GM10847 (cell line): ENCODE data around the gene TMEM132C.

Experiments
- POLR2A ChIP-seq: IDR thresholded peaks from 2 replicates; pipeline ENCODE4 v1.6.1; 2011; ENCODE audit not compliant: insufficient read length; ENCODE audit errors: extremely low read depth

TMEM132C gene

DNA sequence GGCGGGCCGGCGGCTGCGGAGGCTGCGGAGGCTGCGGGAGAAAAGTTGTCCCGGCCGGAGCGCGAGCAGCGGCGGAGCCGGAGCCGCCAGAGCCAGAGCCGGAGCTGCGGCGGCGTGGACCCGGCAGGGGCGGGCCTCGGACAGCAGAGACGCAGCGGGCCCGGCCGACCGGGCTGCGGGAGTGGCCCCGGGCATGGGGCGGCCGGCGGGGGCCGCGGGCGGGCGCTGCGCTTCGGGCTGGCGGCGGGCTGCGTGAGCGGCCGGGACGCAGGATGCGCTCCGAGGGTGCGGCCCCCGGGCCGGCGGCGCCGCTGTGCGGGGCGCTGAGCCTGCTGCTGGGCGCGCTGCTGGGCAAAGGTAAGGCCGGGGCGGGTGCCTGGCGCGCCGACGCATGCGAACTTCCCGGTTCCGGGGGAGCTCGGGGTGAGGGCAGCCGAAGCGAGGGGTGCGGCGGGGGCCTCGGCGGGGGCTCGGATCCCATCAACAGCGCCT lies at the start of gene TMEM132C:
TMEM132C (plus strand) TSS at position 40 of the 492 bp plus-strand sequence; CDS start at position 273, 233 bp downstream.
- no peak for TF ChIP-seq POLR2A

DNA sequence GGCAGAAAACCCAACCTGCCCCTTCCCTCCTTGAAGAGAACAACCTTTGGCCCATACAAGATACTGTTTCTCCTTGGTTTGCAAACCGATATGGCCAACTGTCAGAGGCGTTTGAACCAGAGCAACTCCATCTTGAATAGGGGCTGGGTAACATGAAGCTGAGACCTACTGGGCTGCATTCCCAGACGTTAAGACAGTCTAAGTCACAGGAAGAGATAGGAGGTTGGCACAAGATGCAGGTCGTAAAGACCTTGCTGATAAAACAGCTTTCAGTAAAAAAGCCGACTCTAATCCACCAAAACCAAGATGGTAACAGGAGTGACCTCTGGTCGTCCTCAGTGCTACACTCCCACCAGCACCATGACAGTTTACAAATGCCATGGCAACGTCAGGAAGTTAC lies 42.7 kb upstream of the TMEM132C start:
- no peak for TF ChIP-seq POLR2A

DNA sequence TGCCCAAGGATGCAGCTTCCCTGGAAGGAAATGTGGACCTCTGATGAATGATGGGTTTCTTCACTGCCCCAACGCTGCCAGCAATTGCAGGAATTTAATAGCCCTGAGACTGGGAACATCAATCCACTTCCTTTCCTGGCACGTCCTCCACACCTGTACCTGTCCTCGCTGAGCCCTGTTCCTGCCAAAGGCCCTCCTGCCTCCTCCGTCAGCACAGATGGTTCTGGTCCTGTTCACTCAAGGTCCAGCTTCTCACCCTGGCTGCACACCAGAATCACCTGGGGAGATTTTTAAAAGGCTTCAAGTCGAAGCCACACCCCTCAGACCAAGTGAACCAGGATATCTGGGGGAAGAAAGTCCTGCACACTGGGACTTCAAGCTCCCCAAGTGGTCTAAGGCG lies 38.4 kb upstream of the TMEM132C start:
- no peak for TF ChIP-seq POLR2A

DNA sequence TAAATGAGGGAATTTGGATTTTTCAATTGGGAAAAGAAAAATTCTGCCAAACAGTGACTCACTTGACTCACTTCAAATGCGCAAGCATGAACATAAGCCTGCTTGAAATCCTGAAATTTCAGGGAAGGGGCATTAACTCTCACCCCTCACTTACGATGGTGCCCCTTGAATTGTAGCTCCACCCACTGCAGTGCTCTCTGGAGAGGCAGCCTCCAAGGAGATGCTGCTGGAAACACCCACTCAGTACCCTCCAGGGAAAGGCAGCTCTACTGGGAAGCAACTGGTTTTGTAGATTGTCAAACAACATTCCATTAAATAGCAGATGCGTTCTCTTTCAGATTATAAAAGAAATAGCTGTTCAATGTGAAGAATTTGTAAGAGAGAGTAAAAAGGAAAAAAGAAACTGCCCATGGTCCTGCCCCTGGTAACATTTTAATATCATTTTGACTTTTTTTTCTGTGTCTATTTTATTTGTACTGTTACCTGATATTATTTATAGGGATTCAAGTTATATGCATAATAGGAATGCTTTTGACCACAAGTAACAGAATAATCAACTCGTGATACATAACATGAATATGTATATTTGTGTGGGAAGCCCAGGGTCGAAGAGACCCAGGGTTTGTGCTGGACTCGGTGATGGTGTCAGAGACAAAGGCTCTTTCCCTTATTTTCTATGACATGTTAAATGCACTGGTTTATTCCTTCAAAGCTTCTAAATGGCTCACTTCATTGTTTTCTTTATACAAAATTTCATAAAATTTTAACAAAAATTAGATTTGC lies 31.1 kb upstream of the TMEM132C start:
- no peak for TF ChIP-seq POLR2A

DNA sequence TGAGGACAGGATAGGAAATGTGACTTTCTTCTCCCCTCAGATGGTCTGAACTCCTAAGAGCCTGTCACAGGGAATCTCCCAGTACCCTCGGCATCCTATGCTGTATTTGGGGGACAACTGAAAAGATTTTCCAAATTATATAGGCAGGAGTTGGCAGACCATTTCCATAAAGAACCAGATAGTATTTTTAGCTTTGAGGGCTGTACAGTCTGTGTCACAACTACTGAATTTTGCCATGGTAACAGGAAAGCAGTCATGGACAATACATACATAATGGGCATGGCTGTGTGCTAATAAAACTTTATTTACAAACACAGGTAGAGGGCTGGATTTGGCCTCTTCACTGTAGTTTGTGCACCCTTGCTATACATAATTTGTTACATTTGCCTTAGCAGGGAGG lies 30.4 kb upstream of the TMEM132C start:
- no peak for TF ChIP-seq POLR2A

DNA sequence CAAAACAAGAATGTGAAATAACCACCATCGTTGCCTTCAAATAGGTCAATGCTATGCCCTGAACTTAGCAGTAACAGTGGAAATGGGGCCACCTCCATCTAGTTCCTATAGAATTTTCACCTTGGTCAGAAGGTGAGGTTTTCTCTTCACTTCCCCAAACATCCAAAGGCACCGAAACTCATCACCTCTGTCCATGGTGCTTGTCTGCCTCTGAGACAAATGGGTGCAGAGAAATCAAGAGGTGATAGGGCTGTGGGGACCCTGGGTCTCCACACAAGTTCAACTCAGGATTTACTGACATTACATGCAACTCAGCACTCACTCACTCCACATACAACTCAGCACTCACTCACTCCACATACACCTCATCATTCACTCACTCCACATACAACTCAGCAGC lies 26.2 kb upstream of the TMEM132C start:
- TF ChIP-seq POLR2A, result no peak

DNA sequence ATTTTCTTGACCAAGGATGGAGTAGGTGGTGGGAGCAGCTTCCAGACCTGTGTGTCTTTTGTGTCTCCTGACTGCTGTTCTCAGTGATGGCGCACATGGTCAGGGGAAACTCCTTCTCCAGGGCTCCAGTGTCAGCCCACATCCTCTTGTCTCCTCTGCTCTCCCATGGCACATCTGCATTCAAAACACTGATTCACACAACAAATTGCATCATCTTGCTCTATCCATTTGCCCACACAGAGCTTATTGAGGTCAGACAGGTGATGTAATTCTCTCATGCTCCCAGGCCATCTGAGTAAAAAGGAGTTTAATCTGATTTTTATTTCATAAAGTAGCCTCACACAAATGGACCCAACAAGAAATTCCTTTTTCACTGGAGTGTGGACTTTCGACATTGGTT lies 21.8 kb upstream of the TMEM132C start:
- TF ChIP-seq POLR2A, result no peak

DNA sequence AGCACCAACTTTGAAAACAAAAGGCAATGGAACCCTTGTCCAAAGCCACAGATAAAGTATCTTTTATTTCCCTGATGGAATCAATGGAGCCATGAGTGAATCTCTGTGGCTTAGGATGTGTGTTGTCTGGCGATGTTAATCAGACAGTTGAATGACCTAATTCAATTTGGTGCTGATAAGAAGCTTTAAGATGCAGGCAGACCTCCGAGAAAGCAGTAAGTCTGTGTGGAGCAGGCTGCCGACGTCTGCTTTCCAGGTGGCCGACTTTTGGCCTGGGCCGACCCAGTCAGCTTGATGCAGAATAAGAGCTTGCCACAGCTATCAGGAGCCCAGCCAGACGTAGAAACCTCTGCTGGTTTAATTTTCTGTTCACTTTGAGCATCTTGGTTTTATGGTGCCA lies 21.1 kb upstream of the TMEM132C start:
- no peak for TF ChIP-seq POLR2A

DNA sequence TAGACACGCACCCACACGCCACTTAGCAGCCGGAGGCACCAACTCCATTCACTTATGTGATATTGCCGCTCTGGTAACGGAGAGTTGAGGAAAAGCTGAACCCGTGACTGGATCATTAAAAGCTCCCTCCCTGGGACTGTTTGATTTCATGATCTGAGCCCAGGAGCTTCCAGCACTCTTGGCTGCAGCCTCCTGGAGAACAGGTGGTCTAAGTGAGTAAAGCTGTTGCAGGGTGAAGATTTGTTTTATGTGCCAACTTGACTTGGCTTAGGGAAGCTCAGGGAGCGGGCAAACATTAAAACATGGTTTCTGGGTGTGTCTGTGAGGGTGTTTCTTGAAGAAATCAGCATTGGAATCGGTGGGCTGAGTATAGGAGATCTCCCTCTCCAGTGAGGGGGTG lies 16.9 kb upstream of the TMEM132C start:
- TF ChIP-seq POLR2A, result no peak

DNA sequence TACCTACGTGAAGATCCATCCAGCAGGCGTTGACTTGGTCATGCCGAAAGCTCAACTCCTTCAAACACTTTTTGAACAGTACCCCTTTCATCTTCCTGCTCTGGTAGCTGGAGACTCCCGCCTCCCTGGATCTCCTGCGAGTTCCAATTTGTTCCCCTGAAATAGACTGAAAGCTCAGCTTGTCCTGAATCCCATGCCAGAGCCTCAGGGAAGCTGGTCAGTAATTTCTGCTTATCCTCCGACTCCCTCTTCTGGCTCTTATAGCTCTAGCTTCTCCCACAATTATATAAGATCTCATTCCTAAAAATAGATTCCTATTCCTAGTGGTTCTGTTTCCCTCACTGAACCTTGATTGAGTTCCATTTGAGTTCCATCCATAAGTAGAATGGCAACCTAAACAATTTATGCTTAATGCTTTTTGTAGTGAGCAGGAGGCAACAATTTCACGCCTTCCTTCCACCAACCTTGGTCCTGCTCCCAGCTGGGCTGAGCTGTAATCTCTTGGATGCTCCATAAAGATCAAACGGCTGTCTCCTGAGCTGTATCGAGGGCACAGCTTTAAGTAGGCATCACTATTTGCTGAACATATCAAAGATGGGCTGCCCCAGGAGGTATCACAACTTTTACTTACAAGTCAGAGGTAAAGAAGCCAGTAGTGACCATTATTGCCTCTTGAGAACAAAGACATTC lies 8.0 kb upstream of the TMEM132C start:
- TF ChIP-seq POLR2A, result no peak

DNA sequence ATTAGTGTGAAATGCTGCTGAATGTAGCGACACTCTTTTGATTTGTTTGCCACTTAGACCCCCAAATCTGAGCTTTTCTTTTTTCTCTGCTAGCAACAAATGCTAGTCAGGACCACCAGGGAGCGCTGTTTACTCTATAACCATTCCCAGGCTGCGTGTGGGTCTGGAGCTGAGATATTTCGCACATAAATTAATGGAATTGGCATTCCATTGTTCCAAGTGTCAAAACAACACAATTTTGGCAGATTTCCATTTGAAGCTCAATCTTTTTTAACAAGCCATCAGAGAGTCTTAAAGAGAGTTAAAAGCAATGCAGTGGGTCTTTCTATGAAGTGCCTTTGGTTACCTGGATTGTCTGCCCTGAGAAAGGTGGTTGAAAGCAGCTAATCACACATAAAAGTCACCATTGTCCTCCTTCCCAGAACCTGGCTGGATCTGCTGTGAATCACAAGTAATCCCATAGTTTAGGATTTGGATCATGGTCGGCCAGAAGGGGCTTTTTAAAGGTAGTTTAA lies 7.4 kb upstream of the TMEM132C start:
- TF ChIP-seq POLR2A, result no peak

DNA sequence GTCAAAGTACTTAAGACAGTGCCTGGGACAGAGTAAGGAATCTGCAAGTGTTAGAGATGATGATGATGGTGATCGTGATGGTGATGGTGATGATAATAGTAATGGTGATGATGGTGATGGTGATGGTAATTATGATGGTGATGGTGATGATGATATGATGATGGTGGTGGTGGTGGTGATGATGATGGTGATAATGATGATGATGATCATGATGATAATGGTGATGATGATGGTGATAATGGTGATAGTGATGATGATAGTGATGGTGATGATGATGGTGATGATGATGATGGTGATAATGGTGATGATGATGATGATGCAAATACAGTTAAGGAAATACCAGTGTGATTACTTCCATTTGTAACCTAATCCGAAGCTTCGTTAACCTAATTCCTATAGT lies 5.2 kb upstream of the TMEM132C start:
- TF ChIP-seq POLR2A, result no peak

DNA sequence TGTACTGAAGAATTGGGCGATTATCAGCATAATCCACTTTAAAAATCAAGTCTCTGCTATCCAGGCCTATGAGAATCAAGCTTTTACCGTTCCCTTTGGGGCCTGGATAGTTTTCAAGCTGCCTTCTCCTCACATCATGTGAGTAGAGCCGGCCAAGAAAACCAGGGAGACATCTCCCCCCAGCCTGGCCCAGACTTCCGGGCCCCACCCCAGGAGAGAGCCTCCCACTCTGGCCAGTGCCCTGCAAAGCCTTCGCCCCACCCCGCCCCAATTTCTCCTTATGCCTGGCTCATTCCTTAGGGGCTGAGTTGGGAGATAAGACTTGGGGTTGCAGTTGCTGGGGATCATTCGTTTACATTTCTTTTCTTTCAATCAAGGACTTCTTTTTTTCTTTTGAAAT lies 1.4 kb upstream of the TMEM132C start:
- TF ChIP-seq POLR2A, result no peak

DNA sequence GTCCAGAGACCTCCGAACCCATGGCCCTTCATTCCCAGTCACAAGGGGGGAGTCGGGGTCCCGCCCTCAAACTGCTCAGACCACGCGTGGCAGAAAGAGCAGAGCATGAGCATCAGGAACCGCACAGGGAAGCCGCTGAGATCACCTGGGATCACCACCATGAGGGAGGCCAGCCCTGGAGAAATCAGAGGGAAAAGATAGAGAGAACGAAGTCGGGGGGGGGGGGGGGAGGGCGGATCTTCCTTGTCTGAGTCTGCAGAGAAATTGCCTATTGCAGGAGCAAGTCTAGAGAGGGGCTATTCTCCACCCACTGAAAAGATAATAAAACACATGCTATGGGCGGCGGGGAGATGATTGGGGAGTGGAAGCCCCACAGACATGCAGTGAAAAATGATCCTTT lies 884 bp upstream of the TMEM132C start:
- TF ChIP-seq POLR2A, result no peak

DNA sequence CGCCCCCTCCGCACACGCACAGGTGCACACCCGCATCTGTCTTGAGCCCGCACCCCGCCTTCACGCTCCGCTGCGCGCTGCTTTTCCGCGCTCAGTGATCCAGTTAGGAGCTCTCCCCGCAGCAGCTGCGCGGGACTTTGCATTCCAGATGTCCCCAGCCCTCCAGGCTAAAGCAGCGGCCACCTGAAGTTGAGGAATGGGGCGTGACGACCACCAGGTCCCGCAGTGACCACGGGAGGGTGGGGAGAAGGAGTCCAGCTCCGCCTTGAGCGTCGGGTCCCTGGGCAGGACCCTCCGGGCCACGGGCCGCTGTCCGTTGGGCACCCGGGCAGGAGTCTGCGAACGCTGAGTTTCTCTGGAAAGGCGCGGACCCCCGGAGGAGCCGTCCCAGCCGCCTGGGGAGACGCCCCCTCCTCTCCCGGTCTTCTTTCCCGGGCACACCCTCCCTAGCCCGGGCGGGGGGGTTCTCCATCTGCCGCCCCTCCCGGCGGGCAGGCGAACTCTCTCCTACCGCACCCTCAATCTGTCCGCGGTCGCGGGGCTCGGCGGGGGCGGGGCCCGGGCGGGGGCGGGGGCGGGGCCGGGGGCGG lies 334 bp upstream of the TMEM132C start:
- TF ChIP-seq POLR2A, result no peak
